ENCODE measurements around the gene CACHD1. TPM values are rescaled to one million over a fixed set of nuclear protein-coding genes. Genes with fewer than 3 reads are reported as not detected.

Gene CACHD1
- total and polyA plus RNA-seq, 3 donors from 2014 or later: 7.4 to 10.3 (median 8.3) TPM

DNA sequence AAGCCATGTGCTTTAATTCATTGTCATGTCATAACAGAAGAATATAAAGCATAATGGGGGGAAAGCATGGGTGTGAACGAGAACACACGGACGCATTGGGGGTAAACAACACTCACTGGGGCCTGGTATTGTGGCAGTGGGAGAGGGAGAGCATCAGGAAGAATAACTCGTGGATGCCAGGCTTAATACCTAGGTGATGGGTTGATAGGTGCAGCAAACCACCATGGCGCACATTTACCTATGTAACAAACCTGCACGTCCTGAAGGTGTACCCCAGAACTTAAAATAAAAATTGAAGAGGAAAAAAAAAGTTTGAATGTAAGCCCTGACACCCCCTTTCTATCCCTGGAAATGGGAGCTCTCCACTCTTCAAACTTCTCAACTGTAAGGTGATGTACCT is 34.9 kb upstream of the CACHD1 start:
- no peak for DNase-seq
- no peak for TF ChIP-seq POLR2A (IDR thresholded peaks at IDR 0.05)
- TF ChIP-seq, protein P1, sequence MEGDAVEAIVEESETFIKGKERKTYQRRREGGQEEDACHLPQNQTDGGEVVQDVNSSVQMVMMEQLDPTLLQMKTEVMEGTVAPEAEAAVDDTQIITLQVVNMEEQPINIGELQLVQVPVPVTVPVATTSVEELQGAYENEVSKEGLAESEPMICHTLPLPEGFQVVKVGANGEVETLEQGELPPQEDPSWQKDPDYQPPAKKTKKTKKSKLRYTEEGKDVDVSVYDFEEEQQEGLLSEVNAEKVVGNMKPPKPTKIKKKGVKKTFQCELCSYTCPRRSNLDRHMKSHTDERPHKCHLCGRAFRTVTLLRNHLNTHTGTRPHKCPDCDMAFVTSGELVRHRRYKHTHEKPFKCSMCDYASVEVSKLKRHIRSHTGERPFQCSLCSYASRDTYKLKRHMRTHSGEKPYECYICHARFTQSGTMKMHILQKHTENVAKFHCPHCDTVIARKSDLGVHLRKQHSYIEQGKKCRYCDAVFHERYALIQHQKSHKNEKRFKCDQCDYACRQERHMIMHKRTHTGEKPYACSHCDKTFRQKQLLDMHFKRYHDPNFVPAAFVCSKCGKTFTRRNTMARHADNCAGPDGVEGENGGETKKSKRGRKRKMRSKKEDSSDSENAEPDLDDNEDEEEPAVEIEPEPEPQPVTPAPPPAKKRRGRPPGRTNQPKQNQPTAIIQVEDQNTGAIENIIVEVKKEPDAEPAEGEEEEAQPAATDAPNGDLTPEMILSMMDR (IDR thresholded peaks at IDR 0.05): no peak
- H3K27ac ChIP-seq: no peak overlapping the region
- WGBS, 2 donors: 92 to 94% methylated on average over 6 of the region's 6 CpGs
- no peaks in the 10 kb centered on the region for H3K4me1 ChIP-seq
- intact Hi-C loops (cut with DNase I; ENCODE audit: low total_unique reads): no loop called here
- H3K4me3 ChIP-seq: no peak overlapping the region
- no peaks in the 10 kb centered on the region for H3K36me3 ChIP-seq (ENCODE audit: low read depth, missing control alignments)
- H3K27me3 ChIP-seq: no peaks in the 10 kb centered on the region
- H3K9me3 ChIP-seq: no peaks in the 10 kb centered on the region

DNA sequence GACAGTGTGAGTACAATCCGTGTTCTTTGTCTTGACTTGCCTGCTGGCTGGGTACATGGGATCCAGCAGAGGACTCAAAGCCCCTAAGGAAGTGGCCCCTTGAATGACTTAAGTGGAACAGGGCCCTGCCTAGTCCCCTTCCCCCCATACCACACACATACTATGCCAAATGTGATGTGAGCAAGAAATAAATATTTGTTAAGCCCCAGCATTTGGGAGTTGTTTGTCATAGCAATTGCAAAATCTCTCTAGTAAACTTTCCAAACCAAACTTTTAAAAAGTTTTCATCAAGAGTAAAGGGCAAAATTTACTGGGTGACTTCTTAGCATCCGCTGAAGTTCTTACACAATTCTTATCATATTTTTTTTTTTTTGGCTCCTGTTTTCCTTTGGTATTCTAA is 32.5 kb upstream of the CACHD1 start:
- no peak for DNase-seq
- intact Hi-C loops (cut with DNase I; ENCODE audit: low total_unique reads): no loop called here
- no peaks in the 10 kb centered on the region for H3K9me3 ChIP-seq
- H3K4me1 ChIP-seq: no peaks in the 10 kb centered on the region
- WGBS, 2 donors: 91 to 98% methylated on average over 2 of the region's 2 CpGs
- H3K27me3 ChIP-seq: no peaks in the 10 kb centered on the region
- TF ChIP-seq, protein P1 (IDR thresholded peaks at IDR 0.05): no peak
- TF ChIP-seq POLR2A (IDR thresholded peaks at IDR 0.05): no peak
- H3K4me3 ChIP-seq: no peak overlapping the region
- no peak overlapping the region for H3K27ac ChIP-seq
- H3K36me3 ChIP-seq (ENCODE audit: low read depth, missing control alignments): no peaks in the 10 kb centered on the region

DNA sequence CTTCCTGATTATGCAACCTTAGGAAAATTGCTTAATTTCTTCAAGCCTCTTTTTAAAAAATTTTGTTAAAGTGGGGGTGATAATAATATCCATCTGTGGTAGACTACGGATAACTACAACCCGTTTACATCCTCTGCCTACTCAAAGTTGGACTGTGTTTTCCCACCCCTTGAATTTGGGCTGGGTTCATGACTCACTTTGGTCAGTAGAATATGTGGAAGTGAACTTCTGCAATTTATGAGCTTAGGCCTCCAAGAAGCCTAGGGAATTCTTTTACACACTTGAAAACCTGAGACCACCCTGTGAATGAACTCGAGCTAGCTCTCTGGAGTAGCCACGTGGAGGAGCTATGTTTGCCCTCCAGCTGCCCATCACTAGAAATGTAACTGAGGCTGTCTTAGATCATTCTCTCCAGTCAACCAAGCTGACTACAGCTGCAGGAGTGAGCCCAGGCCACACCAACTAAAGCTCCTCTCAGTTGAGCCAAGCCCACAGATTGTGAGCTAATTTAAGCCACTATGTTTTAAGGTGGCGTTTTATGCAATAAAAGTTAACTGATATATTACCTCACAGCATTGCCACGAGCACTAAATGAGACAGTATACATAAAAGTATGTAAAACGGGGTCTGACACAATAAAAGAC is 29.6 kb upstream of the CACHD1 start:
- Histone ChIP-seq H3K27ac (no peak overlapping the region), H3K9me3 (no peaks in the 10 kb centered on the region), H3K27me3 (no peaks in the 10 kb centered on the region), H3K36me3 (ENCODE audit: low read depth, missing control alignments) (no peaks in the 10 kb centered on the region), H3K4me1 (no peaks in the 10 kb centered on the region), H3K4me3 (no peak overlapping the region)
- DNase-seq: no peak
- WGBS, 2 donors: 86 to 90% methylated on average over 6 to 7 of the region's 7 CpGs
- intact Hi-C loops (cut with DNase I; ENCODE audit: low total_unique reads): no loop called here
- TF ChIP-seq, protein P1 (IDR thresholded peaks at IDR 0.05): no peak
- TF ChIP-seq POLR2A (IDR thresholded peaks at IDR 0.05): no peak

DNA sequence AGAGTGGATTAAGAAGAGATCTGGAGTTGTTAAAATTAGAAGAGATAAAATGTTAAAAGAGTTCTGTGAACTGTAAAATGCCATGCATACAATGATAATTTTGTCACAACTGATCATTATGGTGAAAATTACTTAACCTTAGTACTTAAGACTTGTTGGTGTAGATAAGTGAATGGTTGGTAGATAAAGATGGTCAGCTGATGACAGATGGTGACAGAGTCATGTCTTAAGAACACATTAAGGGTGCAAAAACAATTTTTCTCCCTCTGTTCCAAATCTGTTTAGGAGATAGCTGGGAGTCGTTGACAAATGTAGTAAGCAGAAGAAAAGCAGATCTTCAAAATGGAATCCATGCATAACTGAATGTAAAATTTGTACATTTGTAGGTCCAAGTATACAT is 18.5 kb upstream of the CACHD1 start:
- TF ChIP-seq POLR2A (IDR thresholded peaks at IDR 0.05): no peak
- TF ChIP-seq, protein P1 (IDR thresholded peaks at IDR 0.05): no peak
- DNase-seq: no peak
- no peaks in the 10 kb centered on the region for H3K36me3 ChIP-seq (ENCODE audit: low read depth, missing control alignments)
- no peaks in the 10 kb centered on the region for H3K9me3 ChIP-seq
- H3K4me3 ChIP-seq: no peak overlapping the region
- WGBS, 2 donors: 76 to 81% methylated on average over 1 of the region's 1 CpG
- H3K4me1 ChIP-seq: no peaks in the 10 kb centered on the region
- no peak overlapping the region for H3K27ac ChIP-seq
- intact Hi-C loops (cut with DNase I; ENCODE audit: low total_unique reads): no loop called here
- no peaks in the 10 kb centered on the region for H3K27me3 ChIP-seq

DNA sequence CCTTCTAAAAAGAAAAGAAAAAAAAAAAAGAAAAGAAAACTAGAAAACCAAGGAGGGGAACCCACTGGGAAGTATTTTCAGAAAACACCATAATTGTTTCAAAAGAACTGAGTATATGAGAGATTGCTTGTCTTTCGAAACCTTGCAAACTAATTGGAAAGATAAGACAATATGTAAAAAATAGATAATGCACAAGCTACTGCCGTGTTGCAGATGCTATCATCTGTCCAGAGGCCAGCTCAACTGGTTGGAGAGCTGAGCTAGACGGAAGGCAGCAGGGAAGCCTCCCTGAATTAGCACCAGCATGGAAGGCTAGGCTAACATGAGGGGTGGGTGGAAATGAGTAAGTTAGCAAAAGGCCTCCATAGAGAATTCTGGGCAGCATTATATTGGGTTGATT is 16.2 kb upstream of the CACHD1 start:
- no peak overlapping the region for H3K4me3 ChIP-seq

More for the DNA sequence above, 16.2 kb upstream of the CACHD1 start:
- Histone ChIP-seq H3K27ac (no peak overlapping the region), H3K27me3 (no peaks in the 10 kb centered on the region), H3K9me3 (no peaks in the 10 kb centered on the region), H3K36me3 (ENCODE audit: low read depth, missing control alignments) (no peaks in the 10 kb centered on the region), H3K4me1 (no peaks in the 10 kb centered on the region)
- no peak for TF ChIP-seq POLR2A (IDR thresholded peaks at IDR 0.05)
- TF ChIP-seq, protein P1 (IDR thresholded peaks at IDR 0.05): no peak
- 79 to 80% methylated on average over 3 of the region's 3 CpGs for WGBS, 2 donors
- intact Hi-C loops (cut with DNase I; ENCODE audit: low total_unique reads): no loop called here
- DNase-seq: no peak
